Psoas muscle (tissue), 8 donors: Measurements from ENCODE around the gene MYO1B. TPM values are rescaled to one million over a fixed set of nuclear protein-coding genes. Genes with fewer than 3 reads are reported as not detected.

Experiments
- ATAC-seq, 4 donors: fragments of 200-7000 bp; cut with Tn5 transposase; one replicate each; pipeline ENCODE4 v1.9.1; 2020; ENCODE audit warnings: moderate library complexity in 3 of 4, mild to moderate bottlenecking in 2 of 4
- DNase-seq, 2 donors: peaks; one replicate each; pipeline ENCODE4 v3.0.0-alpha.2; 2020
- H3K27ac ChIP-seq: fragments of 200-600 bp; one replicate; pipeline ENCODE4 v1.8.0; 2022
- H3K27me3 ChIP-seq, 3 donors: fragments of 200-600 bp in 1 of 3; one replicate each; pipeline versions ENCODE4 v1.6.1 to v1.8.0; 2013 to 2022; ENCODE audit warnings: low read length in 2 of 3, mild to moderate bottlenecking in 2 of 3, moderate library complexity in 1 of 3; ENCODE audit not compliant: insufficient read depth in 3 of 3
- H3K36me3 ChIP-seq, 2 donors: fragments of 200-600 bp in 1 of 2; one replicate each; pipeline versions ENCODE4 v1.6.1 to v1.8.0; 2013 to 2022; ENCODE audit warnings: low read depth in 1 of 2, mild to moderate bottlenecking in 1 of 2, moderate library complexity in 1 of 2; ENCODE audit not compliant: insufficient read depth in 1 of 2
- H3K4me1 ChIP-seq: fragments of 200-600 bp; one replicate; pipeline ENCODE4 v1.8.0; 2022
- H3K4me3 ChIP-seq: fragments of 200-600 bp; one replicate; pipeline ENCODE4 v1.8.0; 2022; ENCODE audit warnings: mild to moderate bottlenecking
- H3K9me3 ChIP-seq: fragments of 200-600 bp; one replicate; pipeline ENCODE4 v1.8.0; 2022
- CTCF ChIP-seq: fragments of 200-600 bp; IDR thresholded peaks from one replicate; pipeline ENCODE4 v1.8.0; 2022; ENCODE audit warnings: antibody characterized with exemption
- WGBS, 3 donors: extraction: QIAGEN DNeasy Blood & Tissue Kit; methylation state at CpG; one replicate each; pipeline versions ENCODE4 v1.1.6 to v1.1.7; 2013; 5-methylcytosine and 5-hydroxymethylcytosine counted together
- intact Hi-C, 2 donors: fragments of 100-400 bp; cut with DNase I; formaldehyde crosslinking; loops; one replicate each; pipeline versions ENCODE4 v1.11.0 to v1.14.2; 2022
- polyA plus RNA-seq, 3 donors: library from polyadenylated mRNA; stranded (reverse); fragments of 200-250 nt; gene quantifications; one replicate each; pipeline ENCODE4 v1.2.3, GENCODE V29; 2013
- total RNA-seq, 4 donors: library from RNA; stranded (reverse); fragmentation: NEBNext Ultra II Directional in 2 of 4; extraction: Animal tissue kit (Norgen Biotek cat#: 25700) in 2 of 4; gene quantifications; one replicate each; pipeline versions ENCODE4 v1.2.1 to v1.2.4, GENCODE V29; 2021 to 2023
- donor health status: healthy with polysubstance abuse.
- donor health status: DM: no; HTN: no; CAD: no; lungs with moderate emphysema.
- donor health status: Bipolar disorder and iron deficiency.
- donor health status: healthy.
- donor health status: DM: yes; HTN: yes; CAD: no.
- donor health status: DM: no; HTN: no; CAD: no.
- donor health status: DM: no; HTN: no; CAD: no.
- donor health status: DM: yes; HTN: yes; CAD: no.

MYO1B gene
- total and polyA plus RNA-seq, 7 donors = 4.4 to 14.1 (median 7.9) TPM

GRCh38 chr2:191312163-191312562 lies 67.0 kb downstream of the MYO1B start:
- Histone ChIP-seq H3K9me3 (no peaks in the 10 kb centered on the region), H3K4me1 (no peaks in the 10 kb centered on the region), H3K4me3 (no peak overlapping the region), H3K27me3 (no peaks in the 10 kb centered on the region), H3K27ac (no peak overlapping the region), H3K36me3 (no peaks in the 10 kb centered on the region)
- DNase-seq (no peak), ATAC-seq (no peak)
- TF ChIP-seq CTCF = no peak
- WGBS, 3 donors = 94 to 97% (median 95%) methylated on average over 3 of the region's 3 CpGs
- intact Hi-C loops = no loop called here

GRCh38 chr2:191312662-191313061 lies 67.5 kb downstream of the MYO1B start:
- no peaks in the 10 kb centered on the region for H3K36me3 ChIP-seq
- H3K4me3 ChIP-seq = no peak overlapping the region
- no peak for TF ChIP-seq CTCF
- no peak for DNase-seq
- WGBS, 3 donors = 81 to 87% (median 83%) methylated on average over 1 of the region's 1 CpG
- no peak for ATAC-seq
- H3K27ac ChIP-seq = no peak overlapping the region
- no peaks in the 10 kb centered on the region for H3K9me3 ChIP-seq
- intact Hi-C loops = no loop called here
- no peaks in the 10 kb centered on the region for H3K27me3 ChIP-seq
- no peaks in the 10 kb centered on the region for H3K4me1 ChIP-seq

GRCh38 chr2:191314697-191315364 lies 69.6 kb downstream of the MYO1B start:
- Histone ChIP-seq H3K27ac (no peak overlapping the region), H3K4me1 (no peaks in the 10 kb centered on the region), H3K9me3 (no peaks in the 10 kb centered on the region), H3K4me3 (no peak overlapping the region), H3K27me3 (no peaks in the 10 kb centered on the region), H3K36me3 (no peaks in the 10 kb centered on the region)
- 94 to 96% (median 95%) methylated on average over 6 of the region's 6 CpGs for WGBS, 3 donors
- DNase-seq (no peak), ATAC-seq (no peak)
- intact Hi-C loops = no loop called here
- TF ChIP-seq CTCF = no peak

- intact Hi-C loops = no loop called here
- DNase-seq (no peak), ATAC-seq (no peak)
- H3K4me1 ChIP-seq = no peaks in the 10 kb centered on the region
- no peak overlapping the region for H3K4me3 ChIP-seq
- no peaks in the 10 kb centered on the region for H3K36me3 ChIP-seq
- no peaks in the 10 kb centered on the region for H3K9me3 ChIP-seq
- no peaks in the 10 kb centered on the region for H3K27me3 ChIP-seq
- TF ChIP-seq CTCF = no peak
- H3K27ac ChIP-seq = no peak overlapping the region
Observed at GRCh38 chr2:191315365-191315752, 70.2 kb downstream of the MYO1B start.
